ENCODE results near the gene WDFY2. TPM values are rescaled to one million over a fixed set of nuclear protein-coding genes. Genes with fewer than 3 reads are reported as not detected.

Gene WDFY2
- total RNA-seq, 1 experiment from 2014 or later = 26.4 TPM

DNA sequence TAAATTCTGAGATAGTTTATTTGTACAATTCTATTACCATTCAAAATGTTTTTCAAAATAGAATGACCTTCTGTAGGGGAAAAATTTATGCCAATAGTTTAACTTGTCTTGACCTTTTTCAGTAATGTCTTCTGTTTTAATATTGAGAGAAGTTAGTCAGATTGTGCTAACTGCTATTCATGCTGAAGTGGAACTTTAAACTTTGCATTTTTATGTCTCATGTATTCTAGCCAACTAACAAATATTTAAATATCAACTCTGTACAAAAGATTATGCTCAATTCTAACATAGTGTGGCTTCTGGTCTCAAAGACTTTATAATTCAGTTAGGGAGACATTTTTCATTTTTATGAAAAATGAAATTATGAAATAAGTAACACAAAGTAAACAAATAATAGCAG, 94.2 kb downstream of the WDFY2 start:
- H3K4me1 ChIP-seq (ENCODE audit: insufficient read depth, low read length) = no peaks in the 10 kb centered on the region; the same call in 1 of the 2 replicates
- H3K23me2 ChIP-seq (ENCODE audit: insufficient read length, low read depth, low read length, poor library complexity, severe bottlenecking) = no peaks in the 10 kb centered on the region
- no peak overlapping the region; a peak in 1 of 7 replicates for H3K27ac Mint-ChIP-seq
- H3K23ac ChIP-seq (ENCODE audit: insufficient read length, low read depth, low read length) = no peak overlapping the region
- no peaks in the 10 kb centered on the region for H3K79me1 ChIP-seq (ENCODE audit: insufficient read depth, low read depth, low read length, poor library complexity, severe bottlenecking)
- peaks cover 21 to 27% of the 10 kb centered on the region in 2 experiments for H3K4me1 Mint-ChIP-seq
- H4K8ac ChIP-seq (replicated peaks; ENCODE audit: insufficient read length, low read depth, low read length) = no peak overlapping the region
- no peak overlapping the region for H4K91ac ChIP-seq (ENCODE audit: insufficient read length, low read depth, low read length)
- no peak for DNase-seq
- H3K4me2 ChIP-seq (ENCODE audit: insufficient read depth, insufficient read length, low read length) = no peak overlapping the region
- H3K9me3 Mint-ChIP-seq = no peaks in the 10 kb centered on the region
- no peak overlapping the region for H3T11ph ChIP-seq (ENCODE audit: low read length)
- H4K5ac ChIP-seq (ENCODE audit: insufficient read length, low read depth, low read length) = no peak overlapping the region
- peaks cover 5% of the 10 kb centered on the region; the same call in 1 of the 2 replicates for H3K79me2 ChIP-seq (ENCODE audit: insufficient read depth, low read length)
- H2AFZ ChIP-seq (ENCODE audit: low read length) = no peak overlapping the region
- no peak overlapping the region for H3K56ac ChIP-seq (ENCODE audit: insufficient read length, low read depth, low read length)
- H4K20me1 ChIP-seq (ENCODE audit: control insufficient read depth, insufficient read depth, insufficient read length) = no peaks in the 10 kb centered on the region
- no peak overlapping the region for H3K14ac ChIP-seq (ENCODE audit: insufficient read depth, low read length)
- no peak overlapping the region for H2BK15ac ChIP-seq (ENCODE audit: low read depth, low read length)
- no peaks in the 10 kb centered on the region; the same call in 1 of the 2 replicates for H3K27me3 Mint-ChIP-seq (ENCODE audit: low read depth)
- no peak overlapping the region for H2BK5ac ChIP-seq (ENCODE audit: insufficient read length, low read length)
- no peak overlapping the region for H3K18ac ChIP-seq (ENCODE audit: insufficient read length, low read depth, low read length)
- H2BK20ac ChIP-seq (ENCODE audit: low read depth, low read length, poor library complexity, severe bottlenecking) = no peak overlapping the region
- no peak overlapping the region for H3K4me3 Mint-ChIP-seq
- no peak overlapping the region for H3K4ac ChIP-seq (ENCODE audit: low read depth, low read length)
- no peaks in the 10 kb centered on the region; a peak in 1 of 7 replicates for H3K36me3 Mint-ChIP-seq (ENCODE audit: insufficient read depth in 1 of 3, low read depth in 3 of 3)
- no peaks in the 10 kb centered on the region for H3K9me3 ChIP-seq (ENCODE audit: control insufficient read depth, low read depth, low read length)
- no peak overlapping the region for H2BK12ac ChIP-seq (ENCODE audit: insufficient read length, low read depth, low read length)
- no peak overlapping the region for H3K27ac ChIP-seq (ENCODE audit: insufficient read length, low read depth, low read length)
- no peak overlapping the region for H3K9ac ChIP-seq (ENCODE audit: extremely low read depth, insufficient read length, low read length)
- no peak overlapping the region for H2AK5ac ChIP-seq (ENCODE audit: insufficient read length, low read length)
- TF ChIP-seq, protein P1, sequence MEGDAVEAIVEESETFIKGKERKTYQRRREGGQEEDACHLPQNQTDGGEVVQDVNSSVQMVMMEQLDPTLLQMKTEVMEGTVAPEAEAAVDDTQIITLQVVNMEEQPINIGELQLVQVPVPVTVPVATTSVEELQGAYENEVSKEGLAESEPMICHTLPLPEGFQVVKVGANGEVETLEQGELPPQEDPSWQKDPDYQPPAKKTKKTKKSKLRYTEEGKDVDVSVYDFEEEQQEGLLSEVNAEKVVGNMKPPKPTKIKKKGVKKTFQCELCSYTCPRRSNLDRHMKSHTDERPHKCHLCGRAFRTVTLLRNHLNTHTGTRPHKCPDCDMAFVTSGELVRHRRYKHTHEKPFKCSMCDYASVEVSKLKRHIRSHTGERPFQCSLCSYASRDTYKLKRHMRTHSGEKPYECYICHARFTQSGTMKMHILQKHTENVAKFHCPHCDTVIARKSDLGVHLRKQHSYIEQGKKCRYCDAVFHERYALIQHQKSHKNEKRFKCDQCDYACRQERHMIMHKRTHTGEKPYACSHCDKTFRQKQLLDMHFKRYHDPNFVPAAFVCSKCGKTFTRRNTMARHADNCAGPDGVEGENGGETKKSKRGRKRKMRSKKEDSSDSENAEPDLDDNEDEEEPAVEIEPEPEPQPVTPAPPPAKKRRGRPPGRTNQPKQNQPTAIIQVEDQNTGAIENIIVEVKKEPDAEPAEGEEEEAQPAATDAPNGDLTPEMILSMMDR (conservative IDR thresholded peaks at IDR 0.05) = no peak
- no peak overlapping the region for H2BK120ac ChIP-seq (ENCODE audit: low read depth, low read length, poor library complexity, severe bottlenecking)
- no peaks in the 10 kb centered on the region for H3K27me3 ChIP-seq (ENCODE audit: insufficient read depth, low read length)
